NCI-H526 treated with DMSO at 0.1 percent for 48 hours (cell line): ENCODE data around the gene OR13A1.
"Not testable (repeated sequence)": the region's sequence is repeated elsewhere in the genome, so short reads cannot be mapped to it uniquely, and the experiment has no call there.

Experiments used
- DNase-seq: peaks from one replicate; lab custom pipeline; 2025; lab: John Stamatoyannopoulos, UW

Gene OR13A1, protein sequence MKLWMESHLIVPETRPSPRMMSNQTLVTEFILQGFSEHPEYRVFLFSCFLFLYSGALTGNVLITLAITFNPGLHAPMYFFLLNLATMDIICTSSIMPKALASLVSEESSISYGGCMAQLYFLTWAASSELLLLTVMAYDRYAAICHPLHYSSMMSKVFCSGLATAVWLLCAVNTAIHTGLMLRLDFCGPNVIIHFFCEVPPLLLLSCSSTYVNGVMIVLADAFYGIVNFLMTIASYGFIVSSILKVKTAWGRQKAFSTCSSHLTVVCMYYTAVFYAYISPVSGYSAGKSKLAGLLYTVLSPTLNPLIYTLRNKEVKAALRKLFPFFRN

DNA sequence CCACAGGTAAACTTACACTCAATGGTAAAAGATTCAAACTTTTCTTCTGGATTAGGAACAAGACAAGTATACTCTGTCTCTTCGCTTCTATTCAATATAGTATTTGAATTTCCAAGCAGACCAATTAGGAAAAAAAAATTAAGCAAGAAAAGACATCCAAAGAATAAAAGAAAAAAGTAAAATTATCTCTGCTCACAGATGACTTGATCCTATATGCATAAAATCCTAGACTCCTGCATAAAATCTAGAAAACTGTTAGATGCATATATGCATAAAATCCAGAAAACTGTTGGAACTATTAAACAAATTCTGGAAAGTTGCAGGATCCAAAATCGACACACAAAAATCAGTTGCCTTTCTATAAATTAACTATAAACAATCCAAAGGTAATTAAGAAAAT is at the start of gene OR13A1:
Gene OR13A1 (minus strand): TSS at position 101 of the 400 bp plus-strand sequence. CDS start 11,186 bp downstream, outside the sequence.
- no peak for DNase-seq

- peak; percentile 8 for DNase-seq
Observed at GRCh38 chr10:45361983-45362799, 46.8 kb upstream of the OR13A1 start.

GRCh38 chr10:45358961-45359360 is 43.6 kb upstream of the OR13A1 start:
- DNase-seq = not testable (repeated sequence)

- no peak for DNase-seq
Observed at GRCh38 chr10:45355494-45355893, 40.1 kb upstream of the OR13A1 start.

- no peak for DNase-seq
Observed at GRCh38 chr10:45354261-45354660, 38.9 kb upstream of the OR13A1 start.

DNA sequence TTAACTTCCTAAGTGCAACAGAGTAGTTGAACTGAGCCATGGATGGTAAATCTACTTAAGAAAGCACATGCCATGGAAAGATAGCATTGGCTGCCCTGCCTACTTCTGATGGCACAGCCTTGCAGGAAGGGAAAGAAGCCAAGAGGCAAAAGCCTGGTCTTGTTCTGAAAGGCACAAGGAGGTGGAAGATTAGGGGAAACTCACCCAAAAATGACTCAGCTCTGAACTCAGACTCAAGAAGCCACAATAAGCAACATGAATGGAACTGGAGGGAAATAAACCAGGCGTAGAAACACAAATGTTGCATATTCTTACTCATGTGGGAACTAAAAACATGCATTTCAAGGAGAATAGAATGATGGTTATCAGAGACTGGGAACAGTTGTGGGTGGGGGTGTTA is 37.8 kb upstream of the OR13A1 start:
- DNase-seq = no peak

GRCh38 chr10:45348196-45348765 is 32.9 kb upstream of the OR13A1 start:
- not testable (repeated sequence) for DNase-seq

- not testable (repeated sequence) for DNase-seq
Observed at GRCh38 chr10:45347464-45347863, 32.1 kb upstream of the OR13A1 start.

- DNase-seq = not testable (repeated sequence)
Observed at GRCh38 chr10:45346652-45347335, 31.4 kb upstream of the OR13A1 start.

DNA sequence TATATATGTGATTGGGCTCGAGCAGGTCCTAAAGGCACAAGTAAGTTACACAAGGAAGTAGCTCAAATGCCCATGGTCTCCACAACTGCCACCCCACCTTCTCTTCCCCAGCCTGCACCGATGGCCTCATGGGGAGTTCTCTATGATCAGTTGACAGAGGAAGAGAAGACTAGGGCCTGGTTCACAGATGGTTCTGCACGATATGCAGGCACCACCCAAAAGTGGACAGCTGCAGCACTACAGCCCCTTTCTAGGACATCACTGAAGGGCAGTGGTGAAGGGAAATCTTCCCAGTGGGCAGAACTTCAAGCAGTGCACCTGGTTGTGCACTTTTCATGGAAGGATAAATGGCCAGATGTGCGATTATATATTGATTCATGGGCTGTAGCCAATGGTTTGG is 25.0 kb upstream of the OR13A1 start:
- not testable (repeated sequence) for DNase-seq

DNA sequence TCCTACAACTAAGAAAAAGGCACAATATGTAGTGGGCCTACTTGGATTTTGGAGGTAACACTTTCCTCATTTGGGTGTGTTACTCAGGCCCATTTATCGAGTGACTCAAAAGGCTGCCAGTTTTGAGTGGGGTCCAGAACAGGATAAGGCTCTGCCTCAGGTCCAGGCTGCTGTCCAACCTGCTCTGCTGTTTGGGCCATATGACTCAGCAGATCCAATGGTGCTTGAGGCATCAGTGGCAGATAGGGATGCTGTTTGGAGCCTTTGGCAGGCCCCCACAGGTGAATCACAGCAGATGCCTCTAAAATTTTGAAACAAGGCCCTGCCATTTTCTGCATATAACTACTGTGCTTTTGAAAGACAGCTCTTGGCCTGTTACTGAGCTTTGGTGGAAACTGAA is 24.5 kb upstream of the OR13A1 start:
- no peak for DNase-seq

DNA sequence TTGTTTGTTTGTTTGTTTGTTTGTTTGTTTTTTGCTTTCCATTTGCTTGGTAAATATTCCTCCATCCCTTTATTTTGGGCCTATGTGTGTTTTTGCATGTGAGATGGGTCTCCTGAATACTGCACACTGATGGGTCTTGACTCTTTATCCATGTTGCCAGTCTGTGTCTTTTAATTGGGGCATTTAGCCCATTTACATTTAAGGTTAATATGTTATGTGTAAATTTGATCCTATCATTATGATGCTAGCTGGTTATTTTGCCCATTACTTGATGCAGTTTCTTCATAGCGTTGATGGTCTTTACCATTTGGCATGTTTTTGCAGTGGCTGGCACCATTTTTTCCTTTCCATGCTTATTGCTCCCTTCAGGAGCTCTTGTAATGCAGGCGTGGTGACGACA is 16.4 kb upstream of the OR13A1 start:
- not testable (repeated sequence) for DNase-seq

GRCh38 chr10:45326864-45327263 is 11.5 kb upstream of the OR13A1 start:
- DNase-seq = not testable (repeated sequence)

DNA sequence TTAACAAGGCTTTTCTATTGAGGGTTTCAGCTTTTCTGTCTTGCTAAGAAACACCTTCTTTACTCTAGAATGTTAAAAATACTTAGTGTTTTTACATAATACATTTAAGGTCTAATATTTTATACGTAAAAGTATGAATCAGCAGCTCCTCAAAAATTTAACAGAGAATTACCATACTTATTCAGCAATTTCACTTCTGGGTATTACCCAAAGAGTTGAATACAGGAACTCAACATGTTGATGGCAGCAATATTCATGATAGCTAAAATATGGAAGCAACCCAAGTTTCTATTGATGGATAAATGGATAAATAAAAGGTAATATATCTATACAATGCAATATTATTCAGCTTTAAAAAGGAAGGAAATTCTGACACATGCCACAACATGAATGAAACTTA is 9.7 kb upstream of the OR13A1 start:
- DNase-seq = no peak

GRCh38 chr10:45319702-45320101 is 4.3 kb upstream of the OR13A1 start:
- DNase-seq = no peak

GRCh38 chr10:45313264-45313873 is 2.0 kb downstream of the OR13A1 start:
- no peak for DNase-seq

- peak; percentile 3 for DNase-seq
Observed at GRCh38 chr10:45308707-45309106, 6.7 kb downstream of the OR13A1 start.

DNA sequence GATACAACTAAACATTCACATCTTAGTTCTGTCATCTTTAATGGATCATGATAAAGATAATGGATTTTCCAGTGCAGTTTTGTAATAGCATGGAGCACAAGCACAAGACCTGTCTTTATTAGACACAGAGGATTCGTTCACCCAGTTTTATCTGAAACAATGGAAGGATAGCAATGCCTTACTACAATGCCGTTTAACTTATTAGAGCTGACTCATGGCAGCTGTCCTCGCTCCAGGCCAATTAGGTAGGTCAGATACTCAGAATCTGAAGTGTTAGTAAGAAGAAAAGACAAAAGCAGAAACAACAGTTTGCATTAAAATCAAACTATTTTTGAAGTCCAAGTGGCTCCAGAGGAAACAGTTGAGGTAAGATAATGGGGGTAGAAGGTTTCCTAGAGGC is 12.8 kb downstream of the OR13A1 start:
- no peak for DNase-seq

DNA sequence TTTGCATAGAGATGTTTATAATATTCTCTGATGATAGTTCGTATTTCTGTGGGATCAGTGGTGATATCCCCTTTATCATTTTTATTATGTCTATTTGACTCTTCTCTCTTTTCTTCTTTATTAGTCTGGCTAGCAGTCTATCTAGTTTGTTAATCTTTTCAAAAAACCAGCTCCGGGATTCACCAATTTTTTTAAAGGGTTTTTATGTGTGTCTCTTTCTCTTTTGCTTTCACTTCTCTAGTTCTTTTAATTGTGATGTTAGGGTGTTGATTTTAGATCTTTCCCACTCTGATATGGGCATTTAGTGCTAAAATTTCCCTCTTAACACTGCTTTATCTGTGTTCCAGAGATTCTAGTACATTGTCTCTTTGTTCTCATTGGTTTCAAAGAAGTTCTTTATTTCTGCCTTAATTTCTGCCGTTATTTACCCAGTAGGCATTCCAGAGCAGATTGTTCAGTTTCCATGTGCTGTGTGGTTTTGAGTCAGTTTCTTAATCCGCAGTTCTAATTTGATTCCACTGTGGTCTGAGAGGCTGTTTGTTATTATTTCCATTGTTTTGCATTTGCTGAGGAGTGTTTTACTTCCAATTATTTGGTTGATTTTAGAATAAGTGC is 17.0 kb downstream of the OR13A1 start:
- not testable (repeated sequence) for DNase-seq

GRCh38 chr10:45294681-45295080 is 20.7 kb downstream of the OR13A1 start:
- no peak for DNase-seq

DNA sequence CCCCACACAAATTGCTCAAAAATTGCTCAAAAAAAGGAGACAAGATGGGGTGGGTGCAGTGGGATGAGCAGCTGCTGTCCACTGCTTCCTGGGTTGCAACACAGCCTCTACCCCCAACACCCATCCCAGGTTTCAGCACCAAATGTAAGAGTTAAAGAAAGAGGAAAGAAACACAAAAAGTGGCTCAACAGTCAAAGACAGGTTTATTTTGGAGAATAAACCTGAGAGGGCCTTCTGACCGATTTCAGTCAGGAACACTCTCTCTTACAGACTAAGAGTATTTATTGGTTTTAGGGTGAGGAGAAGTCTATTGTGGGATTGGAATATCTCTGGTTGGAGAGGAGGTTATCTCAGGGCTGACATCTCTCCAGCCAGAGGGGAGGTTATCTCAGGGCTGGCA is 28.4 kb downstream of the OR13A1 start:
- DNase-seq = no peak
